Endothelial cell of umbilical vein (primary cell): ENCODE data around the gene VTA1. TPM values are rescaled to one million over a fixed set of nuclear protein-coding genes. Genes with fewer than 3 reads are reported as not detected.

Experiments
- BruUV-seq: library from RNA; stranded (reverse); fragments of 400-500 nt; replicated peaks from 2 replicates; lab custom pipeline; 2021; lab: Mats Ljungman, UMichigan
- CTCF ChIA-PET: fragments of 300-600, 350-600 bp; sonication (Branson Sonifier 250); formaldehyde crosslinking; loops from one replicate; lab custom pipeline; 2021; ENCODE audit warnings: antibody characterized with exemption, inconsistent platforms; lab: Charles Lee
- POLR2A ChIA-PET: fragments of 300-600, 350-600 bp; sonication (Branson Sonifier 250); formaldehyde crosslinking; loops from one replicate; lab custom pipeline; 2021; ENCODE audit warnings: antibody characterized with exemption, inconsistent platforms; lab: Charles Lee
- DNase-seq: peaks from one replicate; pipeline ENCODE4 v3.0.0-alpha.2; 2011; ENCODE audit warnings: low read depth, low spot score
- FAIRE-seq: peaks from 2 replicates; lab custom pipeline; 2011; peaks lifted over from hg19 to GRCh38; lab: Jason Lieb, UNC
- H2AFZ ChIP-seq: 2 replicates; pipeline ENCODE4 v1.6.0; 2012; ENCODE audit warnings: low read depth, low read length, control low read depth, inconsistent platforms
- H3K27ac ChIP-seq: 2 replicates; pipeline ENCODE4 v1.5.1; 2011; ENCODE audit warnings: low read depth, mild to moderate bottlenecking, control low read depth, low read length, moderate library complexity; ENCODE audit not compliant: insufficient read depth
- H3K27me3 ChIP-seq, 2 experiments: 2 replicates each; pipeline versions ENCODE4 v1.6.0 to v1.6.1; 2011; ENCODE audit warnings: low read length in 2 of 2, mixed read lengths in 1 of 2; ENCODE audit not compliant: control insufficient read depth in 2 of 2, insufficient read depth in 2 of 2
- H3K36me3 ChIP-seq, 2 experiments: 2 replicates in 1 of 2; 3 replicates in 1 of 2; pipeline ENCODE4 v1.5.1; 2011; ENCODE audit warnings: low read length in 2 of 2, mild to moderate bottlenecking in 1 of 2, moderate library complexity in 1 of 2; ENCODE audit not compliant: control insufficient read depth in 2 of 2, insufficient read depth in 2 of 2; ENCODE audit errors: extremely low read depth in 1 of 2
- H3K4me1 ChIP-seq: 3 replicates; pipeline ENCODE4 v1.5.1; 2011; ENCODE audit warnings: mild to moderate bottlenecking, low read length; ENCODE audit not compliant: control insufficient read depth, insufficient read depth; ENCODE audit errors: extremely low read depth
- H3K4me2 ChIP-seq: 2 replicates; pipeline ENCODE4 v1.6.1; 2011; ENCODE audit warnings: low read length, control low read depth, mixed read lengths; ENCODE audit not compliant: insufficient read depth
- H3K4me3 ChIP-seq, 3 experiments: fragments of 200-600 bp in 1 of 3; sonication (generic), shearing (Covaris generic) in 1 of 3; replicated peaks in 1 of 3; 2 replicates each; pipeline ENCODE4 v1.5.1; 2011 to 2016; ENCODE audit warnings: control low read depth in 3 of 3, low read length in 3 of 3, mild to moderate bottlenecking in 2 of 3, inconsistent platforms in 1 of 3, low read depth in 1 of 3, moderate library complexity in 1 of 3; ENCODE audit not compliant: insufficient read depth in 1 of 3
- H3K79me2 ChIP-seq: 2 replicates; pipeline ENCODE4 v1.6.0; 2012; ENCODE audit warnings: low read length, inconsistent platforms; ENCODE audit not compliant: control insufficient read depth, insufficient read depth
- H3K9ac ChIP-seq: replicated peaks from 2 replicates; pipeline ENCODE3; 2011; ENCODE audit warnings: low read length, control low read depth; ENCODE audit not compliant: insufficient read depth; ENCODE audit errors: extremely low read depth
- H3K9me1 ChIP-seq: replicated peaks from 3 replicates; pipeline ENCODE4 v1.6.0; 2011; ENCODE audit warnings: mild to moderate bottlenecking, low read length; ENCODE audit not compliant: control insufficient read depth, insufficient read depth; ENCODE audit errors: extremely low read depth
- H3K9me3 ChIP-seq: replicated peaks from 2 replicates; pipeline ENCODE4 v1.5.1; 2012; ENCODE audit warnings: low read length, inconsistent platforms; ENCODE audit not compliant: control insufficient read depth, insufficient read depth
- H4K20me1 ChIP-seq: replicated peaks from 2 replicates; pipeline ENCODE3; 2011; ENCODE audit warnings: mild to moderate bottlenecking, low read length; ENCODE audit not compliant: control insufficient read depth, insufficient read depth; ENCODE audit errors: extremely low read depth
- EZH2 ChIP-seq: IDR thresholded peaks from 2 replicates; pipeline ENCODE4 v1.6.1; 2012; ENCODE audit warnings: borderline replicate concordance, low read depth, mild to moderate bottlenecking, moderate library complexity, low read length, inconsistent platforms; ENCODE audit not compliant: severe bottlenecking
- GATA2 ChIP-seq: IDR thresholded peaks from 2 replicates; pipeline ENCODE4 v1.7.0; 2011; ENCODE audit warnings: low read depth, mild to moderate bottlenecking, moderate library complexity, mixed read lengths, low read length; ENCODE audit not compliant: insufficient read length, insufficient read depth
- JUN ChIP-seq: IDR thresholded peaks from 2 replicates; pipeline ENCODE4 v1.6.1; 2011; ENCODE audit warnings: borderline replicate concordance, low read depth; ENCODE audit not compliant: insufficient read length, insufficient read depth
- POLR2A ChIP-seq: IDR thresholded peaks from 2 replicates; pipeline ENCODE4 v1.6.1; 2012; ENCODE audit warnings: low read depth, mild to moderate bottlenecking, control low read depth, low read length
- dilution Hi-C: fragments of 300-500 bp; cut with MboI; formaldehyde crosslinking; loops from one replicate; pipeline ENCODE4 v1.15.0; 2019; ENCODE audit warnings: low sequenced_read_pairs; ENCODE audit not compliant: extremely low pct_ligation_motif_present
- intact Hi-C: fragments of 100-400 bp; cut with micrococcal nuclease; formaldehyde crosslinking; loops from one replicate; pipeline ENCODE4 v1.10.0; 2022
- polyA plus RNA-seq, 4 experiments: library from polyadenylated mRNA; depleted of rRNA in 3 of 4; stranded (reverse) in 3 of 4; unstranded in 1 of 4; fragments of >200 nt; gene quantifications; 2 replicates each; pipeline versions ENCODE4 v1.2.1 to v1.2.3, GENCODE V29; 2011 to 2012; ENCODE audit warnings: missing spikeins in 1 of 4
- total RNA-seq: library from RNA; stranded (reverse); gene quantifications from 2 replicates; pipeline ENCODE4 v1.2.3, GENCODE V29; 2021
- TF ChIP-seq, protein P1 (sequence below): IDR thresholded peaks from 2 replicates; pipeline ENCODE4 v1.6.1; 2011; ENCODE audit not compliant: insufficient read depth, insufficient read length
- TF ChIP-seq, protein P2 (sequence below), 2 donors: IDR thresholded peaks; 1 replicate in 1 of 2; 2 replicates in 1 of 2; pipeline ENCODE4 v1.5.1; 2011; ENCODE audit warnings: low read length in 2 of 2, mild to moderate bottlenecking in 2 of 2, moderate library complexity in 2 of 2, control low read depth in 1 of 2, inconsistent platforms in 1 of 2, low read depth in 1 of 2; ENCODE audit not compliant: insufficient read depth in 1 of 2; ENCODE audit errors: extremely low read depth in 1 of 2

VTA1 gene
- total and polyA plus RNA-seq, 2 donors (not counting 3 experiments of a cell fraction or from before 2014, with no cell fraction given): 39.0 to 40.9 TPM

DNA sequence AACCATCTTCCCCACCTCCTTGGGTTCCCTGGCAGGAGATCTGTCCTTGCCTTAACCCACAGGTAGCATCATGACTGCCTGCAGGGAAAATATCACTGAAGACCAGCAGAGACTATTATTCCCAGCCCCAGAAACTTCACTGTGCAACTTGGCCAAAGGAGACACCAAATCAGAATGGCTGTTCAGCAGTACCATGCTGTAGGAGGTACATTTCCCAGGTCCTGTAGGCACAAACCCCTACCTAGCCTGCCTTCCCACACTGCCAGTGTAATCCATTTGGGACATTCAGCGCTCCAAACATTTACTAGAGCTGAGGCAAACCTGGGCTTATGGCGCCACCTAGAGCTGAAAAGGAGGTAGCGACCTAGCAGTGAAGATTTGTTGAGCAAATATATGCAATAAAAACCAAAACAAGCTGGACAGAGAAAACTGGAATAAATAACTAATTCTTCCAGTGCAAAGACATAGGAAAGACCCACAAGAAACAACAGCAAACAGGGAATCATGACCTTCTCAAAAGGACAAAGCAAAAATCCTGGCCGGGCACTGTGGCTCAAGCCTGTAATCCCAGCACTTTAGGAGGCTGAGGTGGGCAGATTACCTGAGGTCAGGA, 60.3 kb downstream of the VTA1 start:
- FAIRE-seq (peak; percentile 54), DNase-seq (peak; percentile 71)
- Histone ChIP-seq H3K27ac (no peak overlapping the region), H3K27me3 (no peaks in the 10 kb centered on the region), H3K9me3 (no peaks in the 10 kb centered on the region), H3K4me1 (peaks cover 14% of the 10 kb centered on the region), H3K9me1 (peaks cover under 1% of the 10 kb centered on the region), H3K79me2 (peaks cover 2% of the 10 kb centered on the region), H3K4me3 (no peak overlapping the region), H3K9ac (peak overlapping the region; percentile 8), H3K36me3 (peaks cover 4 to 8% of the 10 kb centered on the region in 2 experiments), H4K20me1 (no peaks in the 10 kb centered on the region), H3K4me2 (no peak overlapping the region), H2AFZ (no peak overlapping the region)
- dilution Hi-C loops (no loop called here), intact Hi-C loops (loop anchor here (1.0 kb wide), 4 partner anchors 51 to 218 kb away; partner anchors contain the start of genes NMBR and VTA1)
- ChIA-PET POLR2A (no interaction called here), CTCF (interaction anchor here (0.6 to 3.4 kb wide), 44 partner anchors 8 to 532 kb away, joined by 3 to 173 read pairs (median 5); partner anchors contain the start of genes ADGRG6, NMBR and VTA1)
- BruUV-seq: no TSS peak
- TF ChIP-seq, protein P1, sequence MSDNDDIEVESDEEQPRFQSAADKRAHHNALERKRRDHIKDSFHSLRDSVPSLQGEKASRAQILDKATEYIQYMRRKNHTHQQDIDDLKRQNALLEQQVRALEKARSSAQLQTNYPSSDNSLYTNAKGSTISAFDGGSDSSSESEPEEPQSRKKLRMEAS: no peak
- TF ChIP-seq JUN (no peak), POLR2A (no peak), GATA2 (no peak), EZH2 (no peak)
- TF ChIP-seq, protein P2, sequence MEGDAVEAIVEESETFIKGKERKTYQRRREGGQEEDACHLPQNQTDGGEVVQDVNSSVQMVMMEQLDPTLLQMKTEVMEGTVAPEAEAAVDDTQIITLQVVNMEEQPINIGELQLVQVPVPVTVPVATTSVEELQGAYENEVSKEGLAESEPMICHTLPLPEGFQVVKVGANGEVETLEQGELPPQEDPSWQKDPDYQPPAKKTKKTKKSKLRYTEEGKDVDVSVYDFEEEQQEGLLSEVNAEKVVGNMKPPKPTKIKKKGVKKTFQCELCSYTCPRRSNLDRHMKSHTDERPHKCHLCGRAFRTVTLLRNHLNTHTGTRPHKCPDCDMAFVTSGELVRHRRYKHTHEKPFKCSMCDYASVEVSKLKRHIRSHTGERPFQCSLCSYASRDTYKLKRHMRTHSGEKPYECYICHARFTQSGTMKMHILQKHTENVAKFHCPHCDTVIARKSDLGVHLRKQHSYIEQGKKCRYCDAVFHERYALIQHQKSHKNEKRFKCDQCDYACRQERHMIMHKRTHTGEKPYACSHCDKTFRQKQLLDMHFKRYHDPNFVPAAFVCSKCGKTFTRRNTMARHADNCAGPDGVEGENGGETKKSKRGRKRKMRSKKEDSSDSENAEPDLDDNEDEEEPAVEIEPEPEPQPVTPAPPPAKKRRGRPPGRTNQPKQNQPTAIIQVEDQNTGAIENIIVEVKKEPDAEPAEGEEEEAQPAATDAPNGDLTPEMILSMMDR (IDR thresholded peaks at IDR 0.05; ENCODE audit: extremely low read depth in 1 of 2, insufficient read depth in 1 of 2, low read depth in 1 of 2, low read length in 2 of 2): peak; percentile 73
